SK-N-SH (cell line): Measurements from ENCODE around the gene AGMO. TPM values are rescaled to one million over a fixed set of nuclear protein-coding genes. Genes with fewer than 3 reads are reported as not detected.

Experiments
- CTCF ChIA-PET: fragments of 300-600, 350-600 bp; formaldehyde crosslinking; extraction: SDS; loops from one replicate; lab custom pipeline; 2021; lab: Yijun Ruan, JAX
- POLR2A ChIA-PET: fragments of 350-600 bp; sonication (Branson Sonifier 250); formaldehyde crosslinking; extraction: SDS; loops from one replicate; lab custom pipeline; 2020; ENCODE audit warnings: antibody characterized with exemption, inconsistent platforms; lab: Yijun Ruan, JAX
- DNase-seq: peaks from one replicate; pipeline ENCODE4 v3.0.0; 2012
- H2AFZ ChIP-seq: fragments of 200-600 bp; sonication (generic); 2 replicates; pipeline ENCODE4 v1.8.1; 2016; ENCODE audit warnings: antibody characterized with exemption, mild to moderate bottlenecking, low read depth
- H3F3A ChIP-seq: fragments of 200-600 bp; sonication (generic); replicated peaks from 2 replicates; pipeline ENCODE3; 2016; ENCODE audit warnings: antibody characterized with exemption, mild to moderate bottlenecking; ENCODE audit not compliant: insufficient read depth
- H3K27ac ChIP-seq, 2 experiments: fragments of 200-500 bp in 1 of 2; fragments of 200-600 bp in 1 of 2; sonication (Bioruptor generic) in 1 of 2; sonication (generic), shearing (Covaris generic) in 1 of 2; 2 replicates each; pipeline versions ENCODE4 v1.5.1 to v1.6.1; 2014 to 2016; ENCODE audit warnings: low read depth in 2 of 2, inconsistent platforms in 1 of 2, low read length in 1 of 2, mild to moderate bottlenecking in 1 of 2, mixed read lengths in 1 of 2
- H3K27me3 ChIP-seq: fragments of 200-600 bp; sonication (generic), shearing (Covaris generic); 2 replicates; pipeline ENCODE4 v1.6.1; 2016; ENCODE audit warnings: mixed run types; ENCODE audit not compliant: insufficient read depth
- H3K36me3 ChIP-seq, 2 experiments: fragments of 200-500 bp in 1 of 2; fragments of 200-600 bp in 1 of 2; sonication (Bioruptor generic) in 1 of 2; sonication (generic) in 1 of 2; replicated peaks in 1 of 2; 2 replicates each; pipeline versions ENCODE3 to v1.5.1; 2014 to 2016; ENCODE audit warnings: low read length in 1 of 2, mild to moderate bottlenecking in 1 of 2; ENCODE audit not compliant: insufficient read depth in 2 of 2, control insufficient read depth in 1 of 2
- H3K4me1 ChIP-seq, 2 experiments: fragments of 200-500 bp in 1 of 2; fragments of 200-600 bp in 1 of 2; sonication (Bioruptor generic) in 1 of 2; sonication (generic), shearing (Covaris generic) in 1 of 2; 2 replicates each; pipeline versions ENCODE4 v1.5.1 to v1.6.1; 2014 to 2016; ENCODE audit warnings: low read depth in 1 of 2, low read length in 1 of 2, mixed run types in 1 of 2; ENCODE audit not compliant: insufficient read depth in 2 of 2, control insufficient read depth in 1 of 2
- H3K4me2 ChIP-seq: fragments of 200-600 bp; sonication (generic), shearing (Covaris generic); 2 replicates; pipeline ENCODE4 v1.6.1; 2017; ENCODE audit warnings: mixed run types
- H3K4me3 ChIP-seq, 2 experiments: fragments of 200-500 bp in 1 of 2; fragments of 200-600 bp in 1 of 2; sonication (Bioruptor generic) in 1 of 2; sonication (generic), shearing (Covaris generic) in 1 of 2; 2 replicates each; pipeline versions ENCODE4 v1.5.1 to v1.8.1; 2014 to 2016; ENCODE audit warnings: low read depth in 2 of 2, inconsistent platforms in 1 of 2, low read length in 1 of 2, mild to moderate bottlenecking in 1 of 2, mixed read lengths in 1 of 2, moderate library complexity in 1 of 2
- H3K79me2 ChIP-seq: fragments of 200-600 bp; sonication (generic); 2 replicates; pipeline ENCODE4 v1.8.1; 2017; ENCODE audit warnings: mild to moderate bottlenecking; ENCODE audit not compliant: insufficient read depth
- H3K9ac ChIP-seq: fragments of 200-600 bp; sonication (generic); 2 replicates; pipeline ENCODE4 v1.6.1; 2017; ENCODE audit warnings: mixed run types
- H3K9me2 ChIP-seq: fragments of 200-600 bp; sonication (generic); 2 replicates; pipeline ENCODE4 v1.6.1; 2017; ENCODE audit warnings: mixed run types
- H3K9me3 ChIP-seq: fragments of 200-600 bp; sonication (generic); 2 replicates; pipeline ENCODE4 v1.6.1; 2017; ENCODE audit warnings: mixed run types, mild to moderate bottlenecking, moderate library complexity
- H4K20me1 ChIP-seq: fragments of 200-600 bp; sonication (generic); 2 replicates; pipeline ENCODE4 v1.6.1; 2017; ENCODE audit warnings: mild to moderate bottlenecking, mixed run types; ENCODE audit not compliant: insufficient read depth
- ELF1 ChIP-seq: IDR thresholded peaks from 2 replicates; pipeline ENCODE4 v1.4.0; 2012
- EP300 ChIP-seq, 2 experiments: IDR thresholded peaks; 2 replicates each; pipeline versions ENCODE4 v1.4.0 to v1.6.1; 2012; ENCODE audit warnings: borderline replicate concordance in 1 of 2, low read depth in 1 of 2, low read length in 1 of 2
- GABPA ChIP-seq: IDR thresholded peaks from 2 replicates; pipeline ENCODE4 v1.4.0; 2012; ENCODE audit warnings: low read depth, mild to moderate bottlenecking
- MEF2A ChIP-seq: IDR thresholded peaks from 2 replicates; pipeline ENCODE4 v1.4.0; 2012; ENCODE audit warnings: low read depth, borderline replicate concordance
- MXI1 ChIP-seq: IDR thresholded peaks from 2 replicates; pipeline ENCODE4 v1.6.1; 2012; ENCODE audit warnings: mild to moderate bottlenecking, low read depth, low read length, improper control_type of control experiment
- NRF1 ChIP-seq: IDR thresholded peaks from 2 replicates; pipeline ENCODE4 v1.6.1; 2012; ENCODE audit warnings: low read depth, mild to moderate bottlenecking, low read length
- RAD21 ChIP-seq: IDR thresholded peaks from 2 replicates; pipeline ENCODE4 v1.6.1; 2012; ENCODE audit warnings: mild to moderate bottlenecking, low read length
- REST ChIP-seq: IDR thresholded peaks from 2 replicates; pipeline ENCODE4 v1.6.1; 2012; ENCODE audit warnings: mild to moderate bottlenecking, low read depth, low read length, moderate library complexity
- SMC3 ChIP-seq: IDR thresholded peaks from 2 replicates; pipeline ENCODE4 v1.6.1; 2012; ENCODE audit warnings: low read depth, low read length, improper control_type of control experiment
- TCF12 ChIP-seq: IDR thresholded peaks from 2 replicates; pipeline ENCODE4 v1.4.0; 2012
- TEAD4 ChIP-seq: IDR thresholded peaks from 2 replicates; pipeline ENCODE4 v1.4.0; 2012; ENCODE audit warnings: mild to moderate bottlenecking, borderline replicate concordance; ENCODE audit not compliant: insufficient read depth
- ZBTB33 ChIP-seq: IDR thresholded peaks from 2 replicates; pipeline ENCODE4 v1.4.0; 2012; ENCODE audit warnings: low read depth, borderline replicate concordance
- WGBS: methylation state at CpG from one replicate; pipeline ENCODE4 v1.1.6; 2017; ENCODE audit warnings: low lambda C conversion rate; 5-methylcytosine and 5-hydroxymethylcytosine counted together
- polyA plus RNA-seq, 3 experiments: library from polyadenylated mRNA; depleted of rRNA; stranded (reverse); fragments of >200 nt; gene quantifications; 2 replicates each; pipeline ENCODE4 v1.2.3, GENCODE V29; 2012
- TF ChIP-seq, protein P1 (sequence below): IDR thresholded peaks from 2 replicates; pipeline ENCODE4; 2012

Gene AGMO
- polyA plus RNA-seq, 1 of the 3 experiments (the other 2 are of a cell fraction), result 0.05 TPM

DNA sequence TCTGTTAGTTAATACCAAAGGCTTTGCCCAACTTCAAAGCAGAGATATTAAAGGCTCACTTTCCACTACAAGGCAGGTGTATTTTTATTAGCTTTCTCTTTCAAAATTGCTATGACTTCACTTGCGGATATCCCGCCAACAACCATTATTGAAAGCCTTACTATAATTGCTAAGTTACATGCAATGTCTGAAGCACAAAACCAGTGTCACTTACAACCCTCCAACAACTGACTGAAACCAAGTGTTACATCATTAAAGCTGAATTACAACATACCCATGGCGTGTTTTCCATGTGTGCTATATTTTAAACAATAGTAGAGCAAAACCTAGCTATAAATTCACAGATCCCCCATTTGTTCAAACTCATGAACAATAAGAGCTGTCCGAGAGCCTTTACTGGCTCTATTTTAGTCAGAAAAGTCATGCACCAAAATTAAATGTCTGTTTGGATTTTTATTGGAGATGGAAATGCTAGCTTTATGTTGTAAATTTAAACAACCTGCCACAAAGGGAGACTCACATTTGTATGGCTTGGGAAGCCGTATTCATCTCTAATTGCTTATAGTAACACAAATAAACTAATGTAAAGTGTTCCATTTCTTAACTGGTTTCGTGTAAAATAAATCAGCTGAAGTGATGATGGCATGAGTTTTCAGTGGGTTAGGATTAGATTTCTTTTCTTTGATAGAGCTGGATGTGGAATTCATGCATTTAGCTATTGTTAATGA lies 227.1 kb downstream of the AGMO start:
- no peak for DNase-seq
- Histone ChIP-seq H3K4me3 (no peak overlapping the region), H3K4me1 (no peaks in the 10 kb centered on the region), H3K79me2 (no peaks in the 10 kb centered on the region), H3K4me2 (no peak overlapping the region), H3K27me3 (no peaks in the 10 kb centered on the region), H3K9me3 (no peaks in the 10 kb centered on the region; the same call in 1 of the 2 replicates), H3K27ac (no peak overlapping the region), H3K9ac (no peak overlapping the region), H3F3A (no peaks in the 10 kb centered on the region), H3K9me2 (no peaks in the 10 kb centered on the region), H2AFZ (no peak overlapping the region), H4K20me1 (no peaks in the 10 kb centered on the region), H3K36me3 (no peaks in the 10 kb centered on the region)
- TF ChIP-seq, protein P1, sequence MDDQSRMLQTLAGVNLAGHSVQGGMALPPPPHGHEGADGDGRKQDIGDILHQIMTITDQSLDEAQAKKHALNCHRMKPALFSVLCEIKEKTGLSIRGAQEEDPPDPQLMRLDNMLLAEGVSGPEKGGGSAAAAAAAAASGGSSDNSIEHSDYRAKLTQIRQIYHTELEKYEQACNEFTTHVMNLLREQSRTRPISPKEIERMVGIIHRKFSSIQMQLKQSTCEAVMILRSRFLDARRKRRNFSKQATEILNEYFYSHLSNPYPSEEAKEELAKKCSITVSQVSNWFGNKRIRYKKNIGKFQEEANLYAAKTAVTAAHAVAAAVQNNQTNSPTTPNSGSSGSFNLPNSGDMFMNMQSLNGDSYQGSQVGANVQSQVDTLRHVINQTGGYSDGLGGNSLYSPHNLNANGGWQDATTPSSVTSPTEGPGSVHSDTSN, result no peak
- TF ChIP-seq REST, result no peak
- TF ChIP-seq GABPA, result no peak
- TF ChIP-seq EP300 (IDR thresholded peaks at IDR 0.05; ENCODE audit: borderline replicate concordance in 1 of 2, low read depth in 1 of 2, low read length in 1 of 2), result no peak
- TF ChIP-seq SMC3, result no peak
- TF ChIP-seq ZBTB33, result no peak
- no peak for TF ChIP-seq ELF1
- no peak for TF ChIP-seq NRF1
- TF ChIP-seq TEAD4, result no peak
- no peak for TF ChIP-seq TCF12
- no peak for TF ChIP-seq RAD21
- TF ChIP-seq MXI1, result no peak
- no peak for TF ChIP-seq MEF2A
- CTCF ChIA-PET, result interaction anchor here (0.8 to 1.3 kb wide), 4 partner anchors 8 to 634 kb away, joined by 3 to 5 read pairs (median 4); no protein-coding TSS in a partner anchor
- 55% methylated on average over 6 of the region's 6 CpGs for WGBS
- POLR2A ChIA-PET, result no interaction called here
